Peyer's patch (tissue), 4 donors: ENCODE measurements around the gene LTA. TPM values are rescaled to one million over a fixed set of nuclear protein-coding genes. Genes with fewer than 3 reads are reported as not detected.
A peak's percentile ranks its signal among the peaks of the same experiment; 100 is the strongest.

Experiments
- DNase-seq, 3 donors: peaks; one replicate each; pipeline ENCODE4 v3.0.0-alpha.2; 2017 to 2019
- H3K27ac ChIP-seq, 4 donors: fragments of 200-600 bp; sonication (generic); one replicate each; pipeline ENCODE4 v1.5.1; 2016 to 2019
- H3K27me3 ChIP-seq, 2 donors: fragments of 200-600 bp; sonication (generic); one replicate each; pipeline ENCODE4 v1.5.1; 2019
- H3K36me3 ChIP-seq, 3 donors: fragments of 200-600 bp; sonication (generic); one replicate each; pipeline ENCODE4 v1.5.1; 2016 to 2019
- H3K4me1 ChIP-seq, 4 donors: fragments of 200-600 bp; sonication (generic); one replicate each; pipeline ENCODE4 v1.5.1; 2016 to 2019
- H3K4me3 ChIP-seq, 4 donors: fragments of 200-600 bp; sonication (generic); 1 replicate in 3 of 4; 2 replicates in 1 of 4; pipeline ENCODE4 v1.5.1; 2016 to 2019; ENCODE audit warnings: mild to moderate bottlenecking in 1 of 4
- H3K9me3 ChIP-seq, 4 donors: fragments of 200-600 bp; sonication (generic); one replicate each; pipeline ENCODE4 v1.5.1; 2016 to 2019; ENCODE audit warnings: mild to moderate bottlenecking in 1 of 4
- CTCF ChIP-seq, 6 experiments: fragments of 450-650 bp in 4 of 6; fragments of 200-600 bp in 2 of 6; sonication (generic) in 1 of 6; IDR thresholded peaks; one replicate each; pipeline ENCODE4 v1.5.1; 2017 to 2019; ENCODE audit warnings: antibody characterized with exemption in 6 of 6, mild to moderate bottlenecking in 3 of 6, moderate library complexity in 1 of 6
- POLR2A ChIP-seq, 2 donors: fragments of 450-650 bp; IDR thresholded peaks; one replicate each; pipeline ENCODE4 v1.5.1; 2017; ENCODE audit warnings: antibody characterized with exemption in 2 of 2, mild to moderate bottlenecking in 2 of 2, moderate library complexity in 2 of 2
- total RNA-seq, 4 donors: library from RNA; depleted of rRNA; stranded (reverse); fragments of >200 nt; gene quantifications; one replicate each; pipeline ENCODE4 v1.1.0, GENCODE V29; 2016

LTA gene
- total RNA-seq, 4 donors from 2014 or later = not detected

GRCh38 chr6:31575952-31576685 is 4.0 kb downstream of the LTA start:
- H3K4me1 ChIP-seq = peaks cover 0 to 23% (median 4%) of the 10 kb centered on the region in 4 donors
- no peak for DNase-seq
- peak overlapping the region; percentile 68 to 93 (median 73) for H3K27ac ChIP-seq
- H3K36me3 ChIP-seq = no peaks in the 10 kb centered on the region
- no peaks in the 10 kb centered on the region for H3K9me3 ChIP-seq
- no peaks in the 10 kb centered on the region for H3K27me3 ChIP-seq
- H3K4me3 ChIP-seq = peak overlapping the region; percentile 34 to 55 (median 41)
- TF ChIP-seq CTCF (IDR thresholded peaks at IDR 0.05) (no peak), POLR2A (IDR thresholded peaks at IDR 0.05) (no peak)

GRCh38 chr6:31576897-31577578 is 4.9 kb downstream of the LTA start:
- TF ChIP-seq POLR2A (IDR thresholded peaks at IDR 0.05) = no peak
- TF ChIP-seq CTCF (IDR thresholded peaks at IDR 0.05) = no peak
- Histone ChIP-seq H3K4me1 (peaks cover 0 to 23% (median 7%) of the 10 kb centered on the region in 4 donors), H3K4me3 (peak overlapping the region in 3 of 4 donors; percentile 41 to 55 (median 41)), H3K27ac (peak overlapping the region; percentile 43 to 93 (median 73)), H3K36me3 (no peaks in the 10 kb centered on the region), H3K27me3 (no peaks in the 10 kb centered on the region), H3K9me3 (no peaks in the 10 kb centered on the region)
- peak in 2 of 3 donors; percentile 84 to 91 for DNase-seq

GRCh38 chr6:31577579-31577966 is 5.5 kb downstream of the LTA start:
- Histone ChIP-seq H3K4me1 (peaks cover 0 to 27% (median 7%) of the 10 kb centered on the region in 4 donors), H3K27ac (peak overlapping the region in 2 of 4 donors; percentile 78 to 93), H3K36me3 (no peaks in the 10 kb centered on the region), H3K9me3 (no peaks in the 10 kb centered on the region), H3K4me3 (peak overlapping the region in 2 of 4 donors; percentile 15 to 55), H3K27me3 (no peaks in the 10 kb centered on the region)
- TF ChIP-seq CTCF (IDR thresholded peaks at IDR 0.05) (no peak), POLR2A (IDR thresholded peaks at IDR 0.05) (no peak)
- DNase-seq = no peak

- peak overlapping the region in 2 of 4 donors; percentile 12 to 93 for H3K27ac ChIP-seq
- H3K4me3 ChIP-seq = no peak overlapping the region
- TF ChIP-seq CTCF (IDR thresholded peaks at IDR 0.05) = no peak
- TF ChIP-seq POLR2A (IDR thresholded peaks at IDR 0.05) = no peak
Measured at GRCh38 chr6:31578184-31579118, 6.4 kb downstream of the LTA start.

GRCh38 chr6:31579119-31579505 is 7.0 kb downstream of the LTA start:
- Histone ChIP-seq H3K4me3 (no peak overlapping the region), H3K27ac (peak overlapping the region in 2 of 4 donors; percentile 87 to 93), H3K4me1 (peaks cover 0 to 23% (median 7%) of the 10 kb centered on the region in 4 donors), H3K9me3 (no peaks in the 10 kb centered on the region), H3K27me3 (no peaks in the 10 kb centered on the region), H3K36me3 (no peaks in the 10 kb centered on the region)
- no peak for TF ChIP-seq CTCF (IDR thresholded peaks at IDR 0.05)
- TF ChIP-seq POLR2A (IDR thresholded peaks at IDR 0.05) = no peak
- no peak for DNase-seq

More at GRCh38 chr6:31578184-31579118, 6.4 kb downstream of the LTA start:
- H3K27me3 ChIP-seq = no peaks in the 10 kb centered on the region
- no peaks in the 10 kb centered on the region for H3K9me3 ChIP-seq
- H3K36me3 ChIP-seq = no peaks in the 10 kb centered on the region
- no peak for DNase-seq
- peaks cover 0 to 23% (median 7%) of the 10 kb centered on the region in 4 donors for H3K4me1 ChIP-seq
